HepG2 (cell line): ENCODE data around the gene CFAP70. TPM values are rescaled to one million over a fixed set of nuclear protein-coding genes. Genes with fewer than 3 reads are reported as not detected.
A peak's percentile ranks its signal among the peaks of the same experiment; 100 is the strongest.

Experiments
- DMAP1 ChIP-seq: IDR thresholded peaks from 2 replicates; pipeline ENCODE4 v1.6.1; 2016
- IRX3 ChIP-seq: sonication (generic); formaldehyde crosslinking; IDR thresholded peaks from 2 replicates; pipeline ENCODE4 v1.8.1; 2023; ENCODE audit warnings: mild to moderate bottlenecking, low read depth, missing genetic modification reagents, borderline replicate concordance
- KAT2B ChIP-seq: fragments of 150-350 bp; IDR thresholded peaks from 2 replicates; pipeline ENCODE4 v1.6.1; 2014; ENCODE audit warnings: low read depth, low read length, borderline replicate concordance
- KMT2B ChIP-seq: IDR thresholded peaks from 2 replicates; pipeline ENCODE4 v1.6.1; 2016; ENCODE audit warnings: missing genetic modification reagents, missing compliant biosample characterization
- MBNL3 ChIP-seq: fragments of 250-450 bp; sonication (Bioruptor Pico); conservative IDR thresholded peaks from 2 replicates; pipeline ENCODE4 v1.8.0; 2022; ENCODE audit warnings: mild to moderate bottlenecking, inconsistent platforms
- NRL ChIP-seq: sonication (generic); formaldehyde crosslinking; IDR thresholded peaks from 2 replicates; pipeline ENCODE4 v1.5.0; 2020; ENCODE audit warnings: missing genetic modification reagents, mild to moderate bottlenecking, moderate library complexity, borderline replicate concordance
- SNRNP70 ChIP-seq: fragments of 200-400 bp; formaldehyde crosslinking; IDR thresholded peaks from 2 replicates; pipeline ENCODE4 v1.6.1; 2017; ENCODE audit warnings: mild to moderate bottlenecking, low read depth, low read length, moderate library complexity
- TOPORS ChIP-seq: sonication (generic); formaldehyde crosslinking; IDR thresholded peaks from 2 replicates; pipeline ENCODE4 v1.8.0; 2023; ENCODE audit warnings: mild to moderate bottlenecking, missing genetic modification reagents
- ZNF629 ChIP-seq: sonication (generic); formaldehyde crosslinking; conservative IDR thresholded peaks from 2 replicates; pipeline ENCODE4 v1.5.0; 2020; ENCODE audit warnings: missing genetic modification reagents
- ZNF879 ChIP-seq: sonication (generic); formaldehyde crosslinking; IDR thresholded peaks from 2 replicates; pipeline ENCODE4 v1.8.1; 2023; ENCODE audit warnings: missing genetic modification reagents
- ZSCAN31 ChIP-seq: sonication (generic); formaldehyde crosslinking; IDR thresholded peaks from 2 replicates; pipeline ENCODE4 v1.5.0; 2020; ENCODE audit warnings: low read depth, mild to moderate bottlenecking, missing genetic modification reagents
- polyA plus RNA-seq, 8 experiments: library from polyadenylated mRNA; depleted of rRNA in 3 of 8; stranded (reverse) in 7 of 8; unstranded in 1 of 8; fragments of >200 nt; fragmentation: Illumina TruSeq in 4 of 8; extraction: Trizol in 4 of 8; gene quantifications; 2 replicates each; pipeline versions ENCODE4 v1.2.1 to v1.2.3, GENCODE V29; 2011 to 2016; ENCODE audit warnings: low read depth in 4 of 8, missing spikeins in 1 of 8, mixed read lengths in 1 of 8; ENCODE audit not compliant: insufficient read depth in 1 of 8
- total RNA-seq, 5 experiments: library from RNA; depleted of rRNA; stranded (reverse); fragments of >200 nt; fragmentation: Illumina TruSeq; extraction: Trizol; gene quantifications; 2 replicates each; pipeline ENCODE4 v1.2.3, GENCODE V29; 2016; ENCODE audit warnings: low read depth in 1 of 5
- TF ChIP-seq, protein P1 (sequence below): sonication (generic); formaldehyde crosslinking; IDR thresholded peaks from one replicate; pipeline ENCODE4 v1.5.1; 2020; ENCODE audit warnings: mild to moderate bottlenecking, missing genetic modification reagents; ENCODE audit errors: not compliant biosample characterization
- TF ChIP-seq, protein P2 (sequence below): IDR thresholded peaks from 2 replicates; pipeline ENCODE4 v1.6.1; 2012; ENCODE audit warnings: low read depth, low read length, improper control_type of control experiment
- TF ChIP-seq, protein P3 (sequence below): sonication (generic); formaldehyde crosslinking; conservative IDR thresholded peaks from 2 replicates; pipeline ENCODE4 v1.8.0; 2022; ENCODE audit warnings: low read depth, missing genetic modification reagents
- TF ChIP-seq, protein P4 (sequence below): sonication (generic); formaldehyde crosslinking; IDR thresholded peaks from 2 replicates; pipeline ENCODE4 v1.8.1; 2023; ENCODE audit warnings: missing genetic modification reagents, mild to moderate bottlenecking, borderline replicate concordance
- TF ChIP-seq, protein P5 (sequence below): sonication (generic); formaldehyde crosslinking; IDR thresholded peaks from 2 replicates; pipeline ENCODE4 v1.5.0; 2020; ENCODE audit warnings: mild to moderate bottlenecking, low read depth, missing genetic modification reagents, borderline replicate concordance

Gene CFAP70
- total and polyA plus RNA-seq, 2 of the 13 experiments (the other 11 are each of a cell fraction or from before 2014, with no cell fraction given) = 0.27 to 0.38 TPM

DNA sequence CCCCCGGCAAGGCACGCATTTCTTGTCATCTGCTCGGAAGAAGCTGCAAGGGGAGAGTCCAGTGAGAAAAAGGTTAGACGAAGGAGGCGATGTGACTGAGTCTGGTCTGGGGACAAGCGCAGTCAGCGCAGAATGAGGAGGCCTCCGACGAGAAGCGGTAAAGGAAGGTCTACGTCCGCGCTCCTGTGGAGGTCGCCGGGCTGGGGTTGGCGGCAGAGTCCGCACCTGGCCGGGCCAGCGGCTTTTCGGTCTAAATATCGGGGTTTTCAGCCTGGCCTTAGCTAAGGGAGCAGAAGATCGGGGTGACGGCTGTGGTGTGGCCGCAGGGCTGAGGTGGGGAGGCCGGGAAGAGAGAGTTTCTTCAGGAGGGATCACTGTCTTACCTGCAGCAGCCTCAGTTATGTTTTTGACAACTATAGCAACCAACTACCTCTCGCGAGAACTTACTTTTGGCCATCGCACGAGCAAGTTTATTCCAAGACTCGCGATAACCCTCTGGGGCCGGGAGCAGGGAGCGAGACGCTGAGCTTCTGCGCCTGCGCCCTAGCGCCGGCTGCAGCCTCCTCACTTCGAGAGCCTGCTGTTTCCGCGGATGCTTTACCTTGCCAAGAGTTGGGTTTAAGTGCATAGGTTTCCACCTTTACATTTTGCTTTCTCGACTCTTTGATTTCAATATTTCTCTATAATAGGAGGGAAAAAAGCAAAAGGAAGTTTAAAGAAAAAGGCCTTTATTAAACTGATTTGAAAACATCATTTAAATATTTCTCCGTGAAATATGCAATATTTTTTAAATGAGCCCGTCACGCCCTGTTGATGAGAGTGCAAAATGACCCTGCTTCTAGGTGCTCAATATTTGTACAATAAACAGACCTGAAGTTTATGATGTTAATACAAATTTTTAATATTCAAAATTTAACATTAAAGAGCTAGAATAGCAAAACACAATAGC, at the start of gene CFAP70 (continued):
- TF ChIP-seq, protein P1, sequence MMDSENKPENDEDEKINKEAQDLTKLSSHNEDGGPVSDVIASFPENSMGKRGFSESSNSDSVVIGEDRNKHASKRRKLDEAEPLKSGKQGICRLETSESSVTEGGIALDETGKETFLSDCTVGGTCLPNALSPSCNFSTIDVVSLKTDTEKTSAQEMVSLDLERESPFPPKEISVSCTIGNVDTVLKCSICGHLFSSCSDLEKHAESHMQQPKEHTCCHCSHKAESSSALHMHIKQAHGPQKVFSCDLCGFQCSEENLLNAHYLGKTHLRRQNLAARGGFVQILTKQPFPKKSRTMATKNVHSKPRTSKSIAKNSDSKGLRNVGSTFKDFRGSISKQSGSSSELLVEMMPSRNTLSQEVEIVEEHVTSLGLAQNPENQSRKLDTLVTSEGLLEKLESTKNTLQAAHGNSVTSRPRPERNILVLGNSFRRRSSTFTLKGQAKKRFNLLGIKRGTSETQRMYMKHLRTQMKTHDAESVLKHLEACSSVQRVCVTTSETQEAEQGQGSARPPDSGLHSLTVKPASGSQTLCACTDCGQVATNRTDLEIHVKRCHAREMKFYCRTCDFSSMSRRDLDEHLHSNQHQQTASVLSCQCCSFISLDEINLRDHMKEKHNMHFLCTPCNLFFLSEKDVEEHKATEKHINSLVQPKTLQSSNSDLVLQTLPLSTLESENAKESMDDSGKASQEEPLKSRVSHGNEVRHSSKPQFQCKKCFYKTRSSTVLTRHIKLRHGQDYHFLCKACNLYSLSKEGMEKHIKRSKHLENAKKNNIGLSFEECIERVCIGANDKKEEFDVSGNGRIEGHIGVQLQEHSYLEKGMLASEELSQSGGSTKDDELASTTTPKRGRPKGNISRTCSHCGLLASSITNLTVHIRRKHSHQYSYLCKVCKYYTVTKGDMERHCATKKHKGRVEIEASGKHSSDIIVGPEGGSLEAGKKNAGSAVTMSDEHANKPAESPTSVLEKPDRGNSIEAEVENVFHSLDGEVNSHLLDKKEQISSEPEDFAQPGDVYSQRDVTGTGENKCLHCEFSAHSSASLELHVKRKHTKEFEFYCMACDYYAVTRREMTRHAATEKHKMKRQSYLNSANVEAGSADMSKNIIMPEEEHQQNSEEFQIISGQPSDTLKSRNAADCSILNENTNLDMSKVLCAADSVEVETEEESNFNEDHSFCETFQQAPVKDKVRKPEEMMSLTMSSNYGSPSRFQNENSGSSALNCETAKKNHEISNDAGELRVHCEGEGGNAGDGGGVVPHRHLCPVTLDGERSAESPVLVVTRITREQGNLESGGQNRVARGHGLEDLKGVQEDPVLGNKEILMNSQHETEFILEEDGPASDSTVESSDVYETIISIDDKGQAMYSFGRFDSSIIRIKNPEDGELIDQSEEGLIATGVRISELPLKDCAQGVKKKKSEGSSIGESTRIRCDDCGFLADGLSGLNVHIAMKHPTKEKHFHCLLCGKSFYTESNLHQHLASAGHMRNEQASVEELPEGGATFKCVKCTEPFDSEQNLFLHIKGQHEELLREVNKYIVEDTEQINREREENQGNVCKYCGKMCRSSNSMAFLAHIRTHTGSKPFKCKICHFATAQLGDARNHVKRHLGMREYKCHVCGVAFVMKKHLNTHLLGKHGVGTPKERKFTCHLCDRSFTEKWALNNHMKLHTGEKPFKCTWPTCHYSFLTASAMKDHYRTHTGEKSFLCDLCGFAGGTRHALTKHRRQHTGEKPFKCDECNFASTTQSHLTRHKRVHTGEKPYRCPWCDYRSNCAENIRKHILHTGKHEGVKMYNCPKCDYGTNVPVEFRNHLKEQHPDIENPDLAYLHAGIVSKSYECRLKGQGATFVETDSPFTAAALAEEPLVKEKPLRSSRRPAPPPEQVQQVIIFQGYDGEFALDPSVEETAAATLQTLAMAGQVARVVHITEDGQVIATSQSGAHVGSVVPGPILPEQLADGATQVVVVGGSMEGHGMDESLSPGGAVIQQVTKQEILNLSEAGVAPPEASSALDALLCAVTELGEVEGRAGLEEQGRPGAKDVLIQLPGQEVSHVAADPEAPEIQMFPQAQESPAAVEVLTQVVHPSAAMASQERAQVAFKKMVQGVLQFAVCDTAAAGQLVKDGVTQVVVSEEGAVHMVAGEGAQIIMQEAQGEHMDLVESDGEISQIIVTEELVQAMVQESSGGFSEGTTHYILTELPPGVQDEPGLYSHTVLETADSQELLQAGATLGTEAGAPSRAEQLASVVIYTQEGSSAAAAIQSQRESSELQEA (CRISPR knock-in tag) = no peak
- TF ChIP-seq DMAP1 (CRISPR knock-in tag) (0 out of 2 replicates have a peak, but pooled peaks have one; percentile 25), IRX3 (no peak), KMT2B (CRISPR knock-in tag) (0 out of 2 replicates have a peak, but pooled peaks have one; percentile 26), ZNF879 (CRISPR knock-in tag) (no peak), KAT2B (no peak), ZSCAN31 (CRISPR knock-in tag) (peak; percentile 64; the same call in 1 of the 2 replicates), NRL (CRISPR knock-in tag) (peak; percentile 74; the same call in 1 of the 2 replicates), MBNL3 (CRISPR knock-in tag) (no peak), TOPORS (CRISPR knock-in tag) (no peak), ZNF629 (CRISPR knock-in tag) (no peak), SNRNP70 (no peak)
- TF ChIP-seq, protein P2, sequence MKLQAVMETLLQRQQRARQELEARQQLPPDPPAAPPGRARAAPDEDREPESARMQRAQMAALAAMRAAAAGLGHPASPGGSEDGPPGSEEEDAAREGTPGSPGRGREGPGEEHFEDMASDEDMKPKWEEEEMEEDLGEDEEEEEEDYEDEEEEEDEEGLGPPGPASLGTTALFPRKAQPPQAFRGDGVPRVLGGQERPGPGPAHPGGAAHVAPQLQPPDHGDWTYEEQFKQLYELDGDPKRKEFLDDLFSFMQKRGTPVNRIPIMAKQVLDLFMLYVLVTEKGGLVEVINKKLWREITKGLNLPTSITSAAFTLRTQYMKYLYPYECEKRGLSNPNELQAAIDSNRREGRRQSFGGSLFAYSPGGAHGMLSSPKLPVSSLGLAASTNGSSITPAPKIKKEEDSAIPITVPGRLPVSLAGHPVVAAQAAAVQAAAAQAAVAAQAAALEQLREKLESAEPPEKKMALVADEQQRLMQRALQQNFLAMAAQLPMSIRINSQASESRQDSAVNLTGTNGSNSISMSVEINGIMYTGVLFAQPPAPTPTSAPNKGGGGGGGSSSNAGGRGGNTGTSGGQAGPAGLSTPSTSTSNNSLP = no peak
- TF ChIP-seq, protein P3, sequence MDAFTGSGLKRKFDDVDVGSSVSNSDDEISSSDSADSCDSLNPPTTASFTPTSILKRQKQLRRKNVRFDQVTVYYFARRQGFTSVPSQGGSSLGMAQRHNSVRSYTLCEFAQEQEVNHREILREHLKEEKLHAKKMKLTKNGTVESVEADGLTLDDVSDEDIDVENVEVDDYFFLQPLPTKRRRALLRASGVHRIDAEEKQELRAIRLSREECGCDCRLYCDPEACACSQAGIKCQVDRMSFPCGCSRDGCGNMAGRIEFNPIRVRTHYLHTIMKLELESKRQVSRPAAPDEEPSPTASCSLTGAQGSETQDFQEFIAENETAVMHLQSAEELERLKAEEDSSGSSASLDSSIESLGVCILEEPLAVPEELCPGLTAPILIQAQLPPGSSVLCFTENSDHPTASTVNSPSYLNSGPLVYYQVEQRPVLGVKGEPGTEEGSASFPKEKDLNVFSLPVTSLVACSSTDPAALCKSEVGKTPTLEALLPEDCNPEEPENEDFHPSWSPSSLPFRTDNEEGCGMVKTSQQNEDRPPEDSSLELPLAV (CRISPR knock-in tag) = no peak
- TF ChIP-seq, protein P4, sequence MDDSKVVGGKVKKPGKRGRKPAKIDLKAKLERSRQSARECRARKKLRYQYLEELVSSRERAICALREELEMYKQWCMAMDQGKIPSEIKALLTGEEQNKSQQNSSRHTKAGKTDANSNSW (CRISPR knock-in tag) = no peak
- TF ChIP-seq, protein P5, sequence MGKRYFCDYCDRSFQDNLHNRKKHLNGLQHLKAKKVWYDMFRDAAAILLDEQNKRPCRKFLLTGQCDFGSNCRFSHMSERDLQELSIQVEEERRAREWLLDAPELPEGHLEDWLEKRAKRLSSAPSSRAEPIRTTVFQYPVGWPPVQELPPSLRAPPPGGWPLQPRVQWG (CRISPR knock-in tag) = no peak
